ENCODE data around the gene COL2A1.

The COL2A1 gene

DNA sequence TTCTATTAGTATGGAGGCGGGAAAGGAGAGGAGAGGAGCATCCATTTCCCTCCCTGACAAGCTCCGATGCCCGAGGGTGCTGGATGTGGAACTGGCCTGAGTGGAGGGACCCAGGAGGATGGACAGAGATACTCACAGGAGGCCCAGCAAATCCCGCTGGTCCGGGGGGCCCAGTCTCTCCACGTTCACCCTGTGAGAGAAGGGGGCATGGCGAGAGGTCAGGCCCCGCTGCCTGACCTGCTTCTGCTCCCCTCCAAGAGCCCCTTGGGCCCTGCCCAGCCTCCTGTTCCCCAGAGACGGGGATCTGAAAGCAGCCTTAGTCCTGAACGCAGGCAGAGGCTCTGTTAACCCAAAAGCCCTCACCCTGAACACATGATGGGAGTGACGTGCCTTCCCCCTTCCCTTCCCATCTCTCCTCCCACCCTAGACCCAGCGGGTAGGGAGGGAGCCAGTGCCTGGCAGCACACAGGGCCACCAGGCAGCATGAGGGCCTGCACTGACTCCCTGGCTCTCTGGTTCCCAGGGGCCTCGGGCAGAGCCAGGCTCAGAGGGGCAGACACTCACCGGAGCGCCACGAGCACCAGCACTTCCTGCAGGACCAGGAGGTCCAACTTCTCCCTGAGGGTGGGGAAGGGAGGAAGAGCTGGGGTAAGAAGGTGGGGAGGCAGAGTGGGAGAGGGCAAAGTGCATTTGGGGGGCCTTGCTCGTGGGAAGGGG, 23.3 kb downstream of the COL2A1 start:
- H3K79me2 ChIP-seq (ENCODE audit: insufficient read depth, low read length), result no peaks in the 10 kb centered on the region
- no peak overlapping the region for H2AFZ ChIP-seq (ENCODE audit: low read depth, low read length, severe bottlenecking)
- no peak overlapping the region for H3K4me2 ChIP-seq (ENCODE audit: low read depth, low read length, poor library complexity, severe bottlenecking)
- no peaks in the 10 kb centered on the region for H3F3A ChIP-seq (ENCODE audit: insufficient read depth)
- no peaks in the 10 kb centered on the region for H3K9me3 ChIP-seq (ENCODE audit: insufficient read depth, low read length)
- no peak overlapping the region for H3K4me3 ChIP-seq (ENCODE audit: insufficient read depth, low read length, poor library complexity, severe bottlenecking)
- no peak for TF ChIP-seq CTCF (IDR thresholded peaks at IDR 0.05; ENCODE audit: insufficient read depth, low read length, poor library complexity, severe bottlenecking)
- no peak for TF ChIP-seq EZH2phosphoT487 (conservative IDR thresholded peaks at IDR 0.05; ENCODE audit: low read length)
- H3K9ac ChIP-seq (ENCODE audit: low read length), result no peak overlapping the region
- H3K27ac ChIP-seq (ENCODE audit: low read depth, low read length), result no peak overlapping the region
- H4K20me1 ChIP-seq (ENCODE audit: low read depth, low read length), result no peaks in the 10 kb centered on the region
- H3K36me3 ChIP-seq (ENCODE audit: low read length), result no peaks in the 10 kb centered on the region
- H3K27me3 ChIP-seq (ENCODE audit: low read length), result no peaks in the 10 kb centered on the region
- H3K9me2 ChIP-seq (replicated peaks; ENCODE audit: insufficient read depth, low read length), result no peaks in the 10 kb centered on the region

DNA sequence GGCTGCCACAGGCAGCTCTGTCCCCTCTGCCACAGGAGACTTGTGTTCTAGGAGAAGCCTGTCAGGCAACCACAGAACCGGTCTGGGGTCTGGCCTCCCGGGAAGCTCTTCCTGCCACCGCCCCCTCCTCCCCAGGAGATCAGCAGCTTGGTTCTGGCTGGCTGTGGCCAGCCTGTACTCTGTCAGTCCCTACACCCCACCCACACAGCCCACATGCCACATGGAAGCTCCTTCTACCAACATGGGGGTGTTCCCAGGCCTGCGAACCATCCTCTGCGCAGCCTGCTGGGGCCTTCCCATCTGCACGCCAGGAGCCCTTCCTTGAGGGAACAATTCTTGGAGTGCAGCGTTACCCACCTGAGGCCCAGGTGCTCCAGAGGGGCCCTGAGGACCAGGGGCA, 24.1 kb downstream of the COL2A1 start:
- H3K27me3 ChIP-seq (ENCODE audit: low read length), result no peaks in the 10 kb centered on the region
- no peaks in the 10 kb centered on the region for H4K20me1 ChIP-seq (ENCODE audit: low read depth, low read length)

DNA sequence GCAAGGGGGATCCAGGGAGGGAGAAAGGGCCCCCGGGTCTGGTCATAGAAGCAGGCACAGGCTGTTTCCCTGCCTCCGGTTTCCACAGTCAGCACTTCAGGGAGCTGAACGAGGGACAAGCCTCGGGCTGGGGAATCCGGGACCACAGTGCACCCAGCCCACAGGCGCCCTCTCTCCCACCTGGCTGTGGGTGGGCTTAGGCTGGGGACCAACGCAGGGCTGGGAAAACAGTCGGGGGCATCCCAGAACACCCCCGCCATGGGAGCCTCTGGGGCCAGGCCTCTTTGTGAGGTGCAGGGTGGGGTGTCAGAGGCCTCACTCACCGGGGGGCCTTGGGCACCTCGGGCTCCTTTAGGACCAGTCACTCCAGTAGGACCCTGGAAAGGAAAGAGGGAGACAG, 24.6 kb downstream of the COL2A1 start:
- no peak overlapping the region for H3K4me2 ChIP-seq (ENCODE audit: low read depth, low read length, poor library complexity, severe bottlenecking)
- no peak overlapping the region for H3K9ac ChIP-seq (ENCODE audit: low read length)
- no peaks in the 10 kb centered on the region for H3K27me3 ChIP-seq (ENCODE audit: low read length)
- H4K20me1 ChIP-seq (ENCODE audit: low read depth, low read length), result no peaks in the 10 kb centered on the region
- TF ChIP-seq EZH2phosphoT487 (conservative IDR thresholded peaks at IDR 0.05; ENCODE audit: low read length) (no peak), CTCF (IDR thresholded peaks at IDR 0.05; ENCODE audit: insufficient read depth, low read length, poor library complexity, severe bottlenecking) (no peak)
- no peaks in the 10 kb centered on the region for H3K79me2 ChIP-seq (ENCODE audit: insufficient read depth, low read length)
- H3K4me3 ChIP-seq (ENCODE audit: insufficient read depth, low read length, poor library complexity, severe bottlenecking), result no peak overlapping the region
- no peaks in the 10 kb centered on the region for H3F3A ChIP-seq (ENCODE audit: insufficient read depth)
- H3K9me2 ChIP-seq (replicated peaks; ENCODE audit: insufficient read depth, low read length), result no peaks in the 10 kb centered on the region
- no peaks in the 10 kb centered on the region for H3K36me3 ChIP-seq (ENCODE audit: low read length)
- no peak overlapping the region for H2AFZ ChIP-seq (ENCODE audit: low read depth, low read length, severe bottlenecking)
- no peak overlapping the region for H3K27ac ChIP-seq (ENCODE audit: low read depth, low read length)
- no peaks in the 10 kb centered on the region for H3K9me3 ChIP-seq (ENCODE audit: insufficient read depth, low read length)

More for the DNA sequence above, 24.1 kb downstream of the COL2A1 start:
- Histone ChIP-seq H2AFZ (ENCODE audit: low read depth, low read length, severe bottlenecking) (no peak overlapping the region), H3K9me3 (ENCODE audit: insufficient read depth, low read length) (no peaks in the 10 kb centered on the region), H3K36me3 (ENCODE audit: low read length) (no peaks in the 10 kb centered on the region), H3K79me2 (ENCODE audit: insufficient read depth, low read length) (no peaks in the 10 kb centered on the region), H3K27ac (ENCODE audit: low read depth, low read length) (no peak overlapping the region), H3K9me2 (replicated peaks; ENCODE audit: insufficient read depth, low read length) (no peaks in the 10 kb centered on the region), H3K4me2 (ENCODE audit: low read depth, low read length, poor library complexity, severe bottlenecking) (no peak overlapping the region), H3F3A (ENCODE audit: insufficient read depth) (no peaks in the 10 kb centered on the region), H3K9ac (ENCODE audit: low read length) (no peak overlapping the region), H3K4me3 (ENCODE audit: insufficient read depth, low read length, poor library complexity, severe bottlenecking) (no peak overlapping the region)
- no peak for TF ChIP-seq EZH2phosphoT487 (conservative IDR thresholded peaks at IDR 0.05; ENCODE audit: low read length)
- no peak for TF ChIP-seq CTCF (IDR thresholded peaks at IDR 0.05; ENCODE audit: insufficient read depth, low read length, poor library complexity, severe bottlenecking)
